OCI-M2 (cell line): ENCODE measurements around the gene PALLD.

ENCODE experiments used
- DNase-seq: peaks from one replicate; lab custom pipeline; 2025; ENCODE audit not compliant: unreplicated experiment; lab: John Stamatoyannopoulos, UW

Gene PALLD

GRCh38 chr4:168524006-168524405, 27.2 kb downstream of the PALLD start:
- no peak for DNase-seq

- DNase-seq = no peak
These were observed 28.0 kb downstream of the PALLD start for GRCh38 chr4:168524897-168525296.

GRCh38 chr4:168527560-168527959, 30.7 kb downstream of the PALLD start:
- no peak for DNase-seq

GRCh38 chr4:168528131-168528949, 31.5 kb downstream of the PALLD start:
- no peak for DNase-seq

- DNase-seq = no peak
These were observed 32.4 kb downstream of the PALLD start for GRCh38 chr4:168529257-168529656.

GRCh38 chr4:168531305-168531704, 34.5 kb downstream of the PALLD start:
- no peak for DNase-seq

GRCh38 chr4:168534535-168534934, 37.7 kb downstream of the PALLD start:
- DNase-seq = no peak

GRCh38 chr4:168535689-168536088, 38.8 kb downstream of the PALLD start:
- DNase-seq = no peak

- no peak for DNase-seq
These were observed 39.6 kb downstream of the PALLD start for GRCh38 chr4:168536448-168536847.

- no peak for DNase-seq
These were observed 40.2 kb downstream of the PALLD start for GRCh38 chr4:168537086-168537485.

- DNase-seq = no peak
These were observed 40.7 kb downstream of the PALLD start for GRCh38 chr4:168537571-168537970.

- DNase-seq = no peak
These were observed 41.8 kb downstream of the PALLD start for GRCh38 chr4:168538632-168539031.

- DNase-seq = no peak
These were observed 43.2 kb downstream of the PALLD start for GRCh38 chr4:168540086-168540485.

- DNase-seq = no peak
These were observed 43.8 kb downstream of the PALLD start for GRCh38 chr4:168540503-168541265.

GRCh38 chr4:168541266-168541953, 44.6 kb downstream of the PALLD start:
- DNase-seq = no peak

GRCh38 chr4:168549143-168549542, 52.3 kb downstream of the PALLD start:
- no peak for DNase-seq

- DNase-seq = no peak
These were observed 53.4 kb downstream of the PALLD start for GRCh38 chr4:168550064-168550766.

- DNase-seq = no peak
These were observed 54.4 kb downstream of the PALLD start for GRCh38 chr4:168551211-168551610.

GRCh38 chr4:168551945-168552695, 55.3 kb downstream of the PALLD start:
- no peak for DNase-seq

- DNase-seq = no peak
These were observed 57.0 kb downstream of the PALLD start for GRCh38 chr4:168553714-168554370.
